Mucosa of rectum (tissue), 2 donors: Measurements from ENCODE around the gene PHLDB3.

Experiments used
- H3K27ac ChIP-seq, 2 donors: one replicate each; pipeline ENCODE4 v1.7.0; 2013; ENCODE audit warnings: inconsistent platforms in 2 of 2, low read depth in 2 of 2, low read length in 2 of 2
- H3K27me3 ChIP-seq, 2 donors: one replicate each; pipeline ENCODE4 v1.7.0; 2013; ENCODE audit warnings: low read length in 2 of 2; ENCODE audit not compliant: control insufficient read depth in 2 of 2, insufficient read depth in 2 of 2
- H3K36me3 ChIP-seq, 2 donors: one replicate each; pipeline ENCODE4 v1.7.0; 2013; ENCODE audit warnings: low read length in 2 of 2; ENCODE audit not compliant: control insufficient read depth in 2 of 2, insufficient read depth in 2 of 2
- H3K4me1 ChIP-seq, 2 donors: one replicate each; pipeline ENCODE4 v1.7.0; 2013; ENCODE audit warnings: low read length in 2 of 2, mild to moderate bottlenecking in 1 of 2; ENCODE audit not compliant: control insufficient read depth in 2 of 2, insufficient read depth in 2 of 2
- H3K4me3 ChIP-seq, 2 donors: one replicate each; pipeline ENCODE4 v1.7.0; 2013; ENCODE audit warnings: low read length in 2 of 2
- H3K9ac ChIP-seq, 2 donors: one replicate each; pipeline ENCODE4 v1.7.0; 2013; ENCODE audit warnings: low read length in 2 of 2, low read depth in 1 of 2, mild to moderate bottlenecking in 1 of 2
- H3K9me3 ChIP-seq, 2 donors: one replicate each; pipeline ENCODE4 v1.7.0; 2013; ENCODE audit warnings: low read length in 2 of 2; ENCODE audit not compliant: control insufficient read depth in 2 of 2
- donor health status: healthy.
- donor health status: Normal muscosa, but diverticular disease.

The PHLDB3 gene

GRCh38 chr19:43483281-43483680 lies 21.3 kb downstream of the PHLDB3 start:
- Histone ChIP-seq H3K4me3 (no peak overlapping the region), H3K9ac (no peak overlapping the region), H3K27me3 (no peaks in the 10 kb centered on the region), H3K9me3 (no peaks in the 10 kb centered on the region), H3K27ac (no peak overlapping the region), H3K36me3 (peaks cover 5 to 14% of the 10 kb centered on the region in 2 donors), H3K4me1 (no peaks in the 10 kb centered on the region)

GRCh38 chr19:43482193-43482592 lies 22.4 kb downstream of the PHLDB3 start:
- Histone ChIP-seq H3K9ac (no peak overlapping the region), H3K9me3 (no peaks in the 10 kb centered on the region), H3K4me3 (no peak overlapping the region), H3K36me3 (peaks cover 11 to 21% of the 10 kb centered on the region in 2 donors), H3K27ac (no peak overlapping the region), H3K4me1 (no peaks in the 10 kb centered on the region), H3K27me3 (no peaks in the 10 kb centered on the region)

GRCh38 chr19:43481701-43482100 lies 22.8 kb downstream of the PHLDB3 start:
- no peak overlapping the region for H3K9ac ChIP-seq
- H3K27ac ChIP-seq: no peak overlapping the region
- H3K27me3 ChIP-seq: no peaks in the 10 kb centered on the region
- H3K9me3 ChIP-seq: no peaks in the 10 kb centered on the region
- no peak overlapping the region for H3K4me3 ChIP-seq
- H3K36me3 ChIP-seq: peaks cover 11 to 21% of the 10 kb centered on the region in 2 donors
- H3K4me1 ChIP-seq: no peaks in the 10 kb centered on the region

DNA sequence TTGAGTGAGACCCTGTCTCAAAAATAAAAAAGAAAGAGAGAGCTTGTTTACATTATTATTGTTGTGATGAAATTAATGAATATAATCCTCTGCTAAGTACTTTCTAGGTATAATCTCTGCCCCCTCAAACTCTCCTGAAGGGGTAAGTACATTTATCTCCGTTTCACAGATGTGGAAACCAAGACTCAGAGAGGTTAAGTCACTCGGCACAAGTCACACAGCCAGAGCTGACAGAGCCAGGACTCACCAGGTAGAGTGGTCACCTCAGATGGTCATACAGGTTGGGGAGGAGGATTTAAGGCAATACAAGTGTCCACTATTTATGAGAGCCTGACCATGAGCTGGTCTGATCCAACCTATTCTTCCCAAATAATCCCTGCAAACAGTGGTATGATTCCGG lies 24.0 kb downstream of the PHLDB3 start:
- H3K36me3 ChIP-seq: peaks cover 11 to 18% of the 10 kb centered on the region in 2 donors
- no peak overlapping the region for H3K4me3 ChIP-seq
- no peaks in the 10 kb centered on the region for H3K27me3 ChIP-seq
- H3K4me1 ChIP-seq: peaks cover under 1 to 2% of the 10 kb centered on the region in 2 donors
- no peak overlapping the region for H3K27ac ChIP-seq
- no peak overlapping the region for H3K9ac ChIP-seq
- H3K9me3 ChIP-seq: no peaks in the 10 kb centered on the region

- H3K9me3 ChIP-seq: no peaks in the 10 kb centered on the region
- H3K27me3 ChIP-seq: no peaks in the 10 kb centered on the region
- peaks cover 11 to 18% of the 10 kb centered on the region in 2 donors for H3K36me3 ChIP-seq
- H3K9ac ChIP-seq: no peak overlapping the region
- no peak overlapping the region for H3K4me3 ChIP-seq
- no peak overlapping the region for H3K27ac ChIP-seq
- peaks cover 5 to 6% of the 10 kb centered on the region in 2 donors for H3K4me1 ChIP-seq
Observed at GRCh38 chr19:43479961-43480561, 24.5 kb downstream of the PHLDB3 start.

GRCh38 chr19:43479226-43479625 lies 25.3 kb downstream of the PHLDB3 start:
- H3K36me3 ChIP-seq: peaks cover 11 to 15% of the 10 kb centered on the region in 2 donors
- no peaks in the 10 kb centered on the region for H3K27me3 ChIP-seq
- H3K4me3 ChIP-seq: no peak overlapping the region
- no peak overlapping the region for H3K9ac ChIP-seq
- H3K9me3 ChIP-seq: no peaks in the 10 kb centered on the region
- no peak overlapping the region for H3K27ac ChIP-seq
- H3K4me1 ChIP-seq: peaks cover 9 to 11% of the 10 kb centered on the region in 2 donors

DNA sequence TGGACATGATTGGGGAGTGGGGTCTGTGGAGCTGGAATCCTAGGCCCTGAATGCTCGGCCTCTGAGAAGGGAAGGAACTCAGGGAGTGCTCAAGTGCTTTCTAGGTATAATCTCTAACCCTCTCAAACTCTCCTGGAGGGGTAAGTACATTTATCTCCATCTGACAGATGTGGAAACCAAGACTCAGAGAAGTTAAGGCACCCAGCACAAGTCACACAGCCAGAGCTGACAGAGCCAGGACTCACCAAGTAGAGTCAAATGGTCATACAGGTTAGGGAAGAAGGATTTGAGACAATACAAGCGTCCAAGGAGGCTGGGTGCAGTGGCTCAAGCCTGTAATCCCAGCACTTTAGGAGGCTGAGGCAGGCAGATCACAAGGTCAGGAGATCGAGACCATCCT lies 26.2 kb downstream of the PHLDB3 start:
- Histone ChIP-seq H3K4me3 (no peak overlapping the region), H3K9me3 (no peaks in the 10 kb centered on the region), H3K4me1 (peaks cover 9 to 11% of the 10 kb centered on the region in 2 donors), H3K36me3 (peaks cover 11 to 15% of the 10 kb centered on the region in 2 donors), H3K27ac (no peak overlapping the region), H3K27me3 (no peaks in the 10 kb centered on the region), H3K9ac (no peak overlapping the region)

DNA sequence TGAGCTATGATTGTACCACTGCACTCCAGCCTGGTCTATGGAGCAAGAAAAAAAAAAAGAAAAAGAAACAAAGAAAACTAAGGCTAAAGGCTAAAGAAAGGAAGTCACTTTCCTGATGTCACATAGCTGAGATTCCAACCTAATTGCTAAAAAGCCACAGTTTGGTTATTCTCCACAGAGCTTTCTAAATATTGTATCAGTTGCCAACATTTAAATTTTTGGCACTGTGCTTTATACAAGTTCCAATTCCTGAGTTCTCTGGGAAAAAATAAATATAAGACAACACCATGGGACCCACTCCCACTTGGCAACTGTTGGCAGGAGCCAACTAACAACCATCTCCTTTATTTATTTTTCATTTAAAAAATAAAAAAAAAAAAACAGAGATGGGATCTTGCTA lies 27.9 kb downstream of the PHLDB3 start:
- Histone ChIP-seq H3K9me3 (no peaks in the 10 kb centered on the region), H3K27me3 (no peaks in the 10 kb centered on the region), H3K9ac (no peak overlapping the region), H3K27ac (peak overlapping the region in 1 of 2 donors; percentile 72), H3K4me3 (no peak overlapping the region), H3K36me3 (peaks cover 11 to 12% of the 10 kb centered on the region in 2 donors), H3K4me1 (peaks cover 9 to 11% of the 10 kb centered on the region in 2 donors)

DNA sequence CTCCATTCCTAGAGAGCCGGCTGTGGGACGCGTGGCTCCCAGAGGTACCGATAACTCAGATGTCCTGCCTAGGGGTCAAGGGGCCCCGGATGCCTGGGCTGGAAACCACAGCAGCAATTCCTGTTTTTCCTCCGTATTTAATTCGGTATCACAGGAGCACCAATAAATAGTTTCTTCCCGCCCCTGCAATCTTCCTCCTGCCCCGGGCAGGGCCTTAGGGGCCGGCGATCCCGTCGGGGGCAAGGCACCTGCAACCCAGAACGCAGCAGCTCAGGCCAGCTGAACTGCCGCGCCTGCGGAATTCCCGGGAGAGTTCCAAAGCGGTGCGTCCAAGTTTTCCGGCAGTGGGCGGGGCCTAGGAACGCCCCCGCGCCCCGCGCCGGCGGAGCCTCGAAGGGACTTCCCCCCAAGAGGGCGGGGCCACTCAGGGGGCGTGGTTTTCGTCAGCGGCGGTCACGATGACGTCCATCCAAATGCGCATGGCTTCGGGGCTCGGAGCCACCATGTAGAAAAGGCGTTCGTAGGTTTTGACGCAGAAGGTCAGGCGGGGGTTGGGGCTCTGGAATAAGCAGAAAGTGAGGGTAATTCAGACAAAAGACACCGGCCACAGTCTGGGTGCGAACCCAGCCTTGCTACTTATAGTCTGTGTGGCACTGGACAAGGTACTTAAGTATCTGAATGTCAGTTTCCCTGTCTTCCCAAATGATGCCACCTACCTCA lies 29.4 kb downstream of the PHLDB3 start:
- Histone ChIP-seq H3K9me3 (no peaks in the 10 kb centered on the region), H3K9ac (peak overlapping the region; percentile 76 to 79), H3K4me1 (peaks cover 9 to 11% of the 10 kb centered on the region in 2 donors), H3K27ac (peak overlapping the region; percentile 52 to 72), H3K4me3 (peak overlapping the region; percentile 72 to 78), H3K27me3 (no peaks in the 10 kb centered on the region), H3K36me3 (peaks cover 7 to 12% of the 10 kb centered on the region in 2 donors)

DNA sequence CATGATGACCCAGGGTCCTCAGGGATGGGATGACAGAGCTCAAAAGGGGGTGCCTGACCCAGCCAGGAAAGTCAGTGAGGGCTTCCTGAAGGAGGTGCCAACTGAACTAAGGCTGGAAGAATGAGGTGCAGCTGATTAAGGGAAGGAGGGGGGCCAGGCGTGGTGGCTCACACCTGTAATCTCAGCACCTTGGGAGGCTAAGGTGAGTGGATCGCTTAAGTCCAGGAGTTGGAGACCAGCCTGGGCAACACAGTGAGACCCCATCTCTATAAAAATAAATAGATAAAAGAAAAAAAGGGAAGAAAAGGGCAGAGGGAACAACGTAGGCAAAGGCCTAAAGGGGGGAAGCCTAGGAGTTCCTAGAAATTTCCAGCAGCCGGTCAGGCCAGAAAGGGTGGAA lies 30.1 kb downstream of the PHLDB3 start:
- no peaks in the 10 kb centered on the region for H3K27me3 ChIP-seq
- peak overlapping the region in 1 of 2 donors; percentile 72 for H3K4me3 ChIP-seq
- peaks cover 9 to 11% of the 10 kb centered on the region in 2 donors for H3K4me1 ChIP-seq
- peak overlapping the region; percentile 52 to 72 for H3K27ac ChIP-seq
- no peaks in the 10 kb centered on the region for H3K9me3 ChIP-seq
- H3K36me3 ChIP-seq: peaks cover 7 to 12% of the 10 kb centered on the region in 2 donors
- peak overlapping the region; percentile 76 to 79 for H3K9ac ChIP-seq
